Sigmoid colon (tissue), 7 donors: ENCODE measurements around the gene DTX1. TPM values are rescaled to one million over a fixed set of nuclear protein-coding genes. Genes with fewer than 3 reads are reported as not detected.

Experiments used
- DNase-seq: peaks from one replicate; pipeline ENCODE4 v3.0.0-alpha.2; 2019
- H3K27ac ChIP-seq, 4 donors: fragments of 200-600 bp; sonication (generic); one replicate each; pipeline ENCODE4 v1.5.1; 2016 to 2019; ENCODE audit warnings: mild to moderate bottlenecking in 1 of 4
- H3K27me3 ChIP-seq, 3 donors: fragments of 200-600 bp; sonication (generic); one replicate each; pipeline ENCODE4 v1.5.1; 2019; ENCODE audit warnings: mild to moderate bottlenecking in 1 of 3
- H3K36me3 ChIP-seq, 4 donors: fragments of 200-600 bp; sonication (generic); one replicate each; pipeline ENCODE4 v1.5.1; 2016 to 2019
- H3K4me1 ChIP-seq, 4 donors: fragments of 200-600 bp; sonication (generic); one replicate each; pipeline ENCODE4 v1.5.1; 2017 to 2019
- H3K4me3 ChIP-seq, 4 donors: fragments of 200-600 bp; sonication (generic); one replicate each; pipeline ENCODE4 v1.5.1; 2017 to 2019; ENCODE audit warnings: mild to moderate bottlenecking in 2 of 4, moderate library complexity in 1 of 4
- H3K9me3 ChIP-seq, 4 donors: fragments of 200-600 bp in 3 of 4; sonication (generic) in 3 of 4; one replicate each; pipeline versions ENCODE4 v1.5.1 to v1.6.1; 2013 to 2019
- CTCF ChIP-seq, 4 experiments: fragments of 450-650 bp in 3 of 4; fragments of 200-600 bp in 1 of 4; IDR thresholded peaks; one replicate each; pipeline ENCODE4 v1.5.1; 2016 to 2019; ENCODE audit warnings: antibody characterized with exemption in 4 of 4, mild to moderate bottlenecking in 3 of 4, moderate library complexity in 2 of 4
- EP300 ChIP-seq, 4 donors: sonication (generic); formaldehyde crosslinking; IDR thresholded peaks; one replicate each; pipeline ENCODE4 v1.6.1; 2017; ENCODE audit warnings: antibody characterized with exemption in 4 of 4
- POLR2A ChIP-seq, 2 donors: fragments of 450-650 bp; IDR thresholded peaks; one replicate each; pipeline ENCODE4 v1.6.1; 2016; ENCODE audit warnings: antibody characterized with exemption in 2 of 2, mild to moderate bottlenecking in 2 of 2, moderate library complexity in 2 of 2
- POLR2AphosphoS5 ChIP-seq, 4 donors: sonication (generic); formaldehyde crosslinking; IDR thresholded peaks; one replicate each; pipeline ENCODE4 v1.6.1; 2017; ENCODE audit warnings: antibody characterized with exemption in 4 of 4
- WGBS, 2 donors: extraction: QIAGEN DNeasy Blood & Tissue Kit; methylation state at CpG; one replicate each; pipeline ENCODE4 v1.1.7; 2013; 5-methylcytosine and 5-hydroxymethylcytosine counted together
- intact Hi-C: fragments of 100-400 bp; cut with DNase I; formaldehyde crosslinking; loops from one replicate; pipeline ENCODE4 v1.15.1; 2023
- polyA plus RNA-seq, 3 donors: library from polyadenylated mRNA; stranded (reverse); fragments of 200-250 nt; gene quantifications; one replicate each; pipeline ENCODE4 v1.2.3, GENCODE V29; 2013
- total RNA-seq, 4 donors: library from RNA; depleted of rRNA; stranded (reverse); fragments of >200 nt; gene quantifications; one replicate each; pipeline ENCODE4 v1.1.0, GENCODE V29; 2016
- donor health status: healthy with polysubstance abuse.
- donor health status: Bipolar disorder and iron deficiency.
- donor health status: healthy.

The DTX1 gene
- total and polyA plus RNA-seq, 7 donors = 1.2 to 15.8 (median 3.0) TPM

- H3K9me3 ChIP-seq = no peaks in the 10 kb centered on the region
- intact Hi-C loops = no loop called here
- no peak overlapping the region for H3K27ac ChIP-seq
- peaks cover 0 to 5% (median 2%) of the 10 kb centered on the region in 4 donors for H3K4me1 ChIP-seq
- 85 to 92% methylated on average over 12 of the region's 12 CpGs for WGBS, 2 donors
- no peaks in the 10 kb centered on the region for H3K36me3 ChIP-seq
- TF ChIP-seq POLR2AphosphoS5 (IDR thresholded peaks at IDR 0.05) (no peak), CTCF (IDR thresholded peaks at IDR 0.05) (no peak), POLR2A (IDR thresholded peaks at IDR 0.05) (no peak), EP300 (IDR thresholded peaks at IDR 0.05) (no peak)
- H3K27me3 ChIP-seq = peaks cover 8 to 48% (median 27%) of the 10 kb centered on the region in 3 donors
- no peak overlapping the region for H3K4me3 ChIP-seq
- DNase-seq = no peak
Measured at GRCh38 chr12:113099764-113100163, 43.2 kb downstream of the DTX1 start.

DNA sequence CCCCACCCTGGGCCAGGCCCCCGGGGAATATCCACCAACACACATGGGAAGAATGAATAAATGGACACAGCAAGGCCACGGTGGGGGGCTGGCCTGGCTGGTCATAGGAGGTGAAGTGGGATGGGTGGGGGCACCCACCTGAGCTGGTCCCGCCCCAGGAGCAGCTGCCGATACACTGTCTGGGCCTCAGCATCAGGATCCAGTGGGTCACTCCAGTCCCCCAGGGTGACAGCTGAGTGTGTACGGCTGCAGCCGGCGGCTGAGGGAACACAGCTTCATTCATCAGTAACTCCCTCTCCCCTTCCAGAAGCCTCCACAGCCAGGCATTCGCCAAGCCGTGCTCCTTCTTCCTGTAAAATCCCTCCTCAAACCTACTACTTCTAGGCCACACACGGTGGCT is 45.2 kb downstream of the DTX1 start:
- Histone ChIP-seq H3K4me3 (no peak overlapping the region), H3K36me3 (no peaks in the 10 kb centered on the region), H3K27ac (no peak overlapping the region), H3K4me1 (peaks cover 0 to 5% (median 2%) of the 10 kb centered on the region in 4 donors), H3K9me3 (no peaks in the 10 kb centered on the region), H3K27me3 (peaks cover 8 to 48% (median 27%) of the 10 kb centered on the region in 3 donors)
- intact Hi-C loops = no loop called here
- no peak for DNase-seq
- 80 to 89% methylated on average over 10 of the region's 10 CpGs for WGBS, 2 donors
- TF ChIP-seq POLR2AphosphoS5 (IDR thresholded peaks at IDR 0.05) (no peak), POLR2A (IDR thresholded peaks at IDR 0.05) (no peak), EP300 (IDR thresholded peaks at IDR 0.05) (no peak), CTCF (IDR thresholded peaks at IDR 0.05) (no peak)

DNA sequence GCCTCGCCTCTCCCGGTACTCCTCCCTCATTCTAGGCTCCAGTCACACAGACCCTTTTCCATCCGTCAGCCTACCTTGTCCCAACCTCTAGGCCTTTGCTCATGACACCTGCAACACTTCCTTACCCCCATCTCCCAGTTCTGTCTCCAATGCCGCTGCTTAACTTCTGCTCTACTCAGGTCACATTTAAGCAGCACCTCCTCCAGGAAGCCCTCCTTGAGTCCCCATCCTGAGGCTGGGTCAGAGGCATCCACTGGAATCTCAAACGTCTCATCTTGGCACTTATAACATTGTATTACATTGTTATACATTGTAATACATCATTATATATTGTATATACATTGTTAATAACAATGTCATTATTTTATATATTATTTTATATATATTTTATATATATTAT is 46.3 kb downstream of the DTX1 start:
- WGBS, 2 donors = 87 to 91% methylated on average over 5 of the region's 5 CpGs
- no peak for DNase-seq

GRCh38 chr12:113103756-113104450 is 47.4 kb downstream of the DTX1 start:
- Histone ChIP-seq H3K36me3 (no peaks in the 10 kb centered on the region), H3K27me3 (peaks cover 8 to 34% (median 27%) of the 10 kb centered on the region in 3 donors), H3K9me3 (no peaks in the 10 kb centered on the region), H3K4me1 (peaks cover 0 to 3% (median 0%) of the 10 kb centered on the region in 4 donors), H3K27ac (no peak overlapping the region), H3K4me3 (no peak overlapping the region)
- no peak for DNase-seq
- TF ChIP-seq CTCF (IDR thresholded peaks at IDR 0.05) = no peak
- TF ChIP-seq EP300 (IDR thresholded peaks at IDR 0.05) = no peak
- no peak for TF ChIP-seq POLR2AphosphoS5 (IDR thresholded peaks at IDR 0.05)
- no peak for TF ChIP-seq POLR2A (IDR thresholded peaks at IDR 0.05)
- intact Hi-C loops = no loop called here
- WGBS, 2 donors = 16 to 56% methylated on average over 43 of the region's 43 CpGs

More for the DNA sequence above, 46.3 kb downstream of the DTX1 start:
- intact Hi-C loops = no loop called here
- TF ChIP-seq POLR2AphosphoS5 (IDR thresholded peaks at IDR 0.05) (no peak), POLR2A (IDR thresholded peaks at IDR 0.05) (no peak), EP300 (IDR thresholded peaks at IDR 0.05) (no peak), CTCF (IDR thresholded peaks at IDR 0.05) (no peak)
- Histone ChIP-seq H3K27me3 (peaks cover 8 to 45% (median 27%) of the 10 kb centered on the region in 3 donors), H3K9me3 (no peaks in the 10 kb centered on the region), H3K36me3 (no peaks in the 10 kb centered on the region), H3K27ac (no peak overlapping the region), H3K4me3 (no peak overlapping the region), H3K4me1 (peaks cover 0 to 5% (median 2%) of the 10 kb centered on the region in 4 donors)
